ENCODE data around the gene PPP6R1. TPM values are rescaled to one million over a fixed set of nuclear protein-coding genes. Genes with fewer than 3 reads are reported as not detected.
A peak's percentile ranks its signal among the peaks of the same experiment; 100 is the strongest.

PPP6R1 gene
- total RNA-seq, result 39.5 TPM
- long read RNA-seq, transcript PPP6R1-201 (24 exons, 3,961 nt), result major isoform, 59 of 89 reads
- long read RNA-seq, partial matches to known transcripts, result 14 of 89 reads
- long read RNA-seq, other reads (novel, unspliced or antisense), result 13 of 89 reads

GRCh38 chr19:55258828-55259539, at the start of gene PPP6R1:
Gene PPP6R1 (minus strand): TSS chr19:55259017. CDS start chr19:55247103, 11,914 bp downstream.
- peak; percentile 97 for DNase-seq (ENCODE audit: missing footprints)
- intact Hi-C loops (cut with DNase I), result no loop called here
- ATAC-seq, result peak; percentile 96

GRCh38 chr19:55308281-55308680, 49.5 kb upstream of the PPP6R1 start:
- DNase-seq (ENCODE audit: missing footprints), result no peak
- ATAC-seq, result no peak
- intact Hi-C loops (cut with DNase I), result loop anchor here (10.0 kb wide), 1 partner anchor 107 kb away; no protein-coding TSS in a partner anchor

GRCh38 chr19:55306712-55307111, 47.9 kb upstream of the PPP6R1 start:
- DNase-seq (ENCODE audit: missing footprints), result no peak
- ATAC-seq, result no peak

GRCh38 chr19:55305983-55306562, 47.3 kb upstream of the PPP6R1 start:
- intact Hi-C loops (cut with DNase I), result loop anchor here (10.0 kb wide), 1 partner anchor 109 kb away; no protein-coding TSS in a partner anchor
- DNase-seq (ENCODE audit: missing footprints) (no peak), ATAC-seq (no peak)

More at GRCh38 chr19:55306712-55307111, 47.9 kb upstream of the PPP6R1 start:
- intact Hi-C loops (cut with DNase I), result loop anchor here (10.0 kb wide), 1 partner anchor 108 kb away; no protein-coding TSS in a partner anchor

- DNase-seq (ENCODE audit: missing footprints) (no peak), ATAC-seq (no peak)
- intact Hi-C loops (cut with DNase I), result loop anchor here (10.0 kb wide), 1 partner anchor 109 kb away; no protein-coding TSS in a partner anchor
These were observed 46.7 kb upstream of the PPP6R1 start for GRCh38 chr19:55305491-55305890.

GRCh38 chr19:55304980-55305379, 46.2 kb upstream of the PPP6R1 start:
- intact Hi-C loops (cut with DNase I), result loop anchor here (5.0 to 10.0 kb wide), 2 partner anchors 37 to 110 kb away; no protein-coding TSS in a partner anchor
- DNase-seq (ENCODE audit: missing footprints) (peak; percentile 21), ATAC-seq (no peak)

- intact Hi-C loops (cut with DNase I), result loop anchor here (5.0 to 10.0 kb wide), 2 partner anchors 38 to 110 kb away; no protein-coding TSS in a partner anchor
- DNase-seq (ENCODE audit: missing footprints), result peak; percentile 72
- ATAC-seq, result no peak
These were observed 45.6 kb upstream of the PPP6R1 start for GRCh38 chr19:55304279-55304978.

- intact Hi-C loops (cut with DNase I), result loop anchor here (5.0 to 10.0 kb wide), 2 partner anchors 39 to 111 kb away; no protein-coding TSS in a partner anchor
- ATAC-seq (no peak), DNase-seq (ENCODE audit: missing footprints) (peak; percentile 34)
These were observed 44.7 kb upstream of the PPP6R1 start for GRCh38 chr19:55303477-55303876.

- intact Hi-C loops (cut with DNase I), result loop anchor here (5.0 to 10.0 kb wide), 2 partner anchors 40 to 112 kb away; no protein-coding TSS in a partner anchor
- no peak for ATAC-seq
- peak; percentile 34 for DNase-seq (ENCODE audit: missing footprints)
These were observed 43.5 kb upstream of the PPP6R1 start for GRCh38 chr19:55302318-55302703.

- DNase-seq (ENCODE audit: missing footprints) (peak; percentile 95), ATAC-seq (peak; percentile 89)
- intact Hi-C loops (cut with DNase I), result loop anchor here (2.0 to 10.0 kb wide), 3 partner anchors 41 to 113 kb away; partner anchors contain the start of genes RPL28 and TMEM238
These were observed 42.9 kb upstream of the PPP6R1 start for GRCh38 chr19:55301459-55302317.

GRCh38 chr19:55300886-55301458, 42.2 kb upstream of the PPP6R1 start:
- intact Hi-C loops (cut with DNase I), result loop anchor here (2.0 to 10.0 kb wide), 3 partner anchors 41 to 114 kb away; partner anchors contain the start of genes RPL28 and TMEM238
- ATAC-seq (no peak), DNase-seq (ENCODE audit: missing footprints) (peak; percentile 4)

- DNase-seq (ENCODE audit: missing footprints) (peak; percentile 33), ATAC-seq (no peak)
- intact Hi-C loops (cut with DNase I), result loop anchor here (2.0 to 10.0 kb wide), 3 partner anchors 42 to 115 kb away; partner anchors contain the start of genes RPL28 and TMEM238
These were observed 41.2 kb upstream of the PPP6R1 start for GRCh38 chr19:55299991-55300390.

- DNase-seq (ENCODE audit: missing footprints) (peak; percentile 0), ATAC-seq (no peak)
- intact Hi-C loops (cut with DNase I), result no loop called here
These were observed 38.5 kb upstream of the PPP6R1 start for GRCh38 chr19:55297267-55297666.

GRCh38 chr19:55289117-55289796, 30.4 kb upstream of the PPP6R1 start:
- no peak for ATAC-seq
- intact Hi-C loops (cut with DNase I), result no loop called here
- DNase-seq (ENCODE audit: missing footprints), result peak; percentile 30

GRCh38 chr19:55287361-55288079, 28.7 kb upstream of the PPP6R1 start:
- DNase-seq (ENCODE audit: missing footprints) (no peak), ATAC-seq (no peak)
- intact Hi-C loops (cut with DNase I), result no loop called here

- DNase-seq (ENCODE audit: missing footprints) (no peak), ATAC-seq (no peak)
- intact Hi-C loops (cut with DNase I), result no loop called here
These were observed 26.5 kb upstream of the PPP6R1 start for GRCh38 chr19:55285229-55285890.
